CMK (cell line): ENCODE measurements around the gene C19orf38.
A peak's percentile ranks its signal among the peaks of the same experiment; 100 is the strongest.
"Not testable (repeated sequence)": the region's sequence is repeated elsewhere in the genome, so short reads cannot be mapped to it uniquely, and the experiment has no call there.

Experiments used
- DNase-seq: peaks from one replicate; pipeline ENCODE4 v3.0.0-alpha.2; 2010; ENCODE audit warnings: low read depth

Gene C19orf38

DNA sequence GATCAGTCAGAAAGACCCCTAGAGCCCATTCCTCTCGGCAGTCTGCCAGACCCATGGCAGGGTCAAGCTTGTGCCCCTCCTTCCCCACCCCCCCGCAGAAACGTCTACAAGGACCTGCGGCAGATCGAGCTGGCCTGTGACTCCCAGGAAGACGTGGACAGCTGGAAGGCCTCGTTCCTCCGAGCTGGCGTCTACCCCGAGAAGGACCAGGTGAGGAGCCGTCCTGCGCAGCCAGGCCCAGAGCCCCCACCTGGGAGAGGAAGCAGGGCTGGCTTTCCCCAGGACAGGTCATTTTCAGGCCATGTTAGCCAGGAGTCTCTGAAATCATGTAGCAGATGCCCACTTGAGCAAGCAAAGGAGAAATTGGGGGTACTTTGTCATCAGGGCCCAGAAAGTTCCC lies 24.5 kb upstream of the C19orf38 start:
- DNase-seq: no peak

DNA sequence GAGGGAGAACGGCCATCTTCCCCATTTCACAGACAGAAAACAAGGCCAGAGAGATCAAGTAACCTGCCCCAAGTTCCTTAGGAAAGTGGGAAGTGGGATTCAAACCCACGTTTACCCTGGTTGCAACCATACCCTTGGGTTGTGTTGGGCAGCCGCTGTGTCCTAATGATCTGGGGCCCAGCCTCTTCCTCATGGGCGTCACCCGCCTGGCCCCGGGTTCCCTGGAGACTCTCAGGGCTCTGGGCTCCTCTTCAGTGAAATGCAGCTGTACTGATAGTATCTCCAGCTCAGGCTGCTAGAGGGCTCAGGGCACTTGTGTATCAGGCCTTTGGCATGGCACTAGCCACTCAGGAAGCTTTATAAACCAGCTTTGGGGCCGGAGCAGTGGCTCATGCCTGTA lies 22.0 kb upstream of the C19orf38 start:
- no peak for DNase-seq

DNA sequence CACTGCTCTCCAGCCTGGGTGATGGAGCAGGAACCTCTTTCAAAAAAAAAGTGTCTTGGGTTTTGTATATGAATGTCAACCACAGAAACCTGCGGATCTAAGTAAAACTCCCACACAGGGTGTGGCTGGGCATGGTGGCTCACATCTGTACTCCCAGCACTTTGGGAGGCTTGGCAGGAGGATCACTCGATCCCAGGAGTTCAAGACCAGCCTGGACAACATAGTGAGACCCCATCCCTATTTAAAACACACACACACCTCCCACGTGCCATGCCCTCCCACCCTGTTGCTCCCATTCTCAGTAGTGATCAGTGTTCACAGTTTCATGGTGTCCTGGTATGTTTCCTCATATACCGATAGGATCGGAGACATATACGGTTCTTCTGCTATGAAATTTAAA lies 21.4 kb upstream of the C19orf38 start:
- DNase-seq: no peak

DNA sequence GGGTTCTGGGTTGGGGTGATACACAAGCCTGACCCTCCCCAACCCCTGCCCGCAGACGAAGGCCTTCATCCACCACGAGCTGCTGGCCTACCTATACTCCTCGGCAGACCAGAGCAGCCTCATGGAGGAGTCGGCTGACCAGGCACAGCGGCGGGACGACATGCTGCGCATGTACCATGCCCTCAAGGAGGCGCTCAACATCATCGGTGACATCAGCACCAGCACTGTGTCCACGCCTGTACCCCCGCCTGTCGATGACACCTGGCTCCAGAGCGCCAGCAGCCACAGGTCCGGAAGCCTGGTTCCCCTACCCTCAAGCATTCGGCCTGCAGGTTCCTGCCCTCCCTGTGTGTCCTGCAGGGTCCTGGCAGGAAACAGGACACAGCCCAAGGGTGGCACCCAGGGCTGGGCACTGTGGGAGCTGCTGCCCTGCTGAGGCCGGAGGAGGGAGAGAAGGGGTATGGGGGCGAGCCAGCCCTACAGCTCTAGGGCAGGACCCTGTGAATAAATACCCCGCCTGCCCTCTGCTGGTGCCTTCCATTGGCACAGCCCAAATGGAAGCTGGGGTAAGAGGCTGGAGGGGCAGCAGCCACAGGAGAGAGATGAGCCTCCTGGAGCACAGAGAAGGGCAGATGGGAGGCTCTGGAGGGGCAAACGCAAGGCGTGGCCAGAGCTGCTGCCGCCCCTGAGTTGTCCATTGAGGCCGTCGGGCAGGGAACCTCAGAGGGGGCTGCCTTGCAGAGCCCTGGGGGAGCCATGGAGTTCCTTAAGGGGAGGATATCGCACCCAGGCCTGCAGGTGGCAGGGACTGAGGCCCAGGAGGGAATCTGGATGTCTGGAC lies 19.0 kb upstream of the C19orf38 start:
- no peak for DNase-seq

DNA sequence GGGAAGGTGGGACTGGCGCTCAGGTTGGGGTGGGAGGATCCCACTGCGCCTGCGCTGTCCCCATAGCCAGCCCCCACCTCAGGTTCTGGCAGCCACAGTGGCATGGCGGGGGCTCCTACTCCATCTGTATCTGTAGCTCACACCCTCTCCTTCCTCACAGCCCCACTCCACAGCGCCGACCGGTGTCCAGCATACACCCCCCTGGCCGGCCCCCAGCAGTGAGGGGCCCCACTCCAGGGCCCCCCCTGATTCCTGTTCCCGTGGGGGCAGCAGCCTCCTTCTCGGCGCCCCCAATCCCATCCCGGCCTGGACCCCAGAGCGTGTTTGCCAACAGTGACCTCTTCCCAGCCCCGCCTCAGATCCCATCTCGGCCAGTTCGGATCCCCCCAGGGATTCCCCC lies 18.2 kb upstream of the C19orf38 start:
- DNase-seq: no peak

DNA sequence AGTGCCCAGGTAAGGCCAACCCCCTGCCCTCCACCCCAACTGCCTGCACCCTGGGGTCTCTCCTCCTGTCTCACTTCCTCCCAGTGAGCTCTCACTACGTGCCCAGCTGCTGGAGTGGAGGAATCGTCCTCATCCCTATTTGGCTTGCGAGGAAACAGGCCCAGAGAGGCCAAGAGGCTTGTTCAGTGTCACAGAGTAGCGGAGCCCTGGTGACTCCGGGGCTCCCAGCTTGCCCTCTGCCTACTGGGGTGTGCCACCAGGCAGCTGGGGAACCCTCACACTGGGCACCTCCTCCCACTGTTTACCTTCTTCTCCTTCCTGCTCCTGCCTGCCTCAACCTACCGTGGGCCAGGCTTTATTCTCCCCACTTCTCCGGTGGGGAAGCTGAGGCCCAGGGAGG lies 17.8 kb upstream of the C19orf38 start:
- no peak for DNase-seq

DNA sequence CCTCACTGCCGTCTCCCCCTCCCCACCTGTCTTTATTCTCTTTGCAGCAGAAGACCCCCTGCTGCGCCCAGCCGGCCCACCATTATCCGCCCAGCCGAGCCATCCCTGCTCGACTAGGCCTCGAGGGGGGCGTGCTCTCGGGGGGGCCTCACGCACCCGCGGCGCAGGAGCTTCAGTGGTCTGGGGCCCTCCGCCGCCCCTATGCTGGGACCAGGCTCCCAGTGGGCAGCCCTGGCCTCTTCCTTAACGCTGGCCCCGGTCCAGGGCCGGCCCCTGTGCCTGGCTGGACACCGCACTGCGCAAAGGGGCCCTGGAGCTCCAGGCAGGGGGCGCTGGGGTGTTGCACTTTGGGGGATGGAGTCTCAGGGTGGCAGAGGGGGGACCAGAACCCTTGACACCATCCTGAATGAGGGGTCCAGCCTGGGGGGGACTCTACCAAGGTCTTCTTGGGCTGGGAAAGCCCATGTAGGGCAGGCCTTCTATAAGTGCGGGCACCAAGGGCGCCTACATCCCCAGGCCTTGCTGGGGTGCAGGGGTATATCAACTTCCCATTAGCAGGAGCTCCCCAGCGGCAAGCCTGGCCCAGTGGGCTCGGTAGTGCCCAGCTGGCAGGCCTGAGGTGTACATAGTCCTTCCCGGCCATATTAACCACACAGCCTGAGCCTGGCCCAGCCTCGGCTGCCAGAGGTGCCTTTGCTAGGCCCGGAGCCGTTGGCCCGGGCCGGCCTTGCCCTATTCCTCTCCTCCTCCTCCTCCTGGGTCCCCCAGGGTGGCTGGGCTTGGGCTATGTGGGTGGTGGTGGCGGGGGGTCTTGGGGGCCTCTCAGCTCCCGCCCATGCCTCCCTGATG lies 17.1 kb upstream of the C19orf38 start:
- no peak for DNase-seq

DNA sequence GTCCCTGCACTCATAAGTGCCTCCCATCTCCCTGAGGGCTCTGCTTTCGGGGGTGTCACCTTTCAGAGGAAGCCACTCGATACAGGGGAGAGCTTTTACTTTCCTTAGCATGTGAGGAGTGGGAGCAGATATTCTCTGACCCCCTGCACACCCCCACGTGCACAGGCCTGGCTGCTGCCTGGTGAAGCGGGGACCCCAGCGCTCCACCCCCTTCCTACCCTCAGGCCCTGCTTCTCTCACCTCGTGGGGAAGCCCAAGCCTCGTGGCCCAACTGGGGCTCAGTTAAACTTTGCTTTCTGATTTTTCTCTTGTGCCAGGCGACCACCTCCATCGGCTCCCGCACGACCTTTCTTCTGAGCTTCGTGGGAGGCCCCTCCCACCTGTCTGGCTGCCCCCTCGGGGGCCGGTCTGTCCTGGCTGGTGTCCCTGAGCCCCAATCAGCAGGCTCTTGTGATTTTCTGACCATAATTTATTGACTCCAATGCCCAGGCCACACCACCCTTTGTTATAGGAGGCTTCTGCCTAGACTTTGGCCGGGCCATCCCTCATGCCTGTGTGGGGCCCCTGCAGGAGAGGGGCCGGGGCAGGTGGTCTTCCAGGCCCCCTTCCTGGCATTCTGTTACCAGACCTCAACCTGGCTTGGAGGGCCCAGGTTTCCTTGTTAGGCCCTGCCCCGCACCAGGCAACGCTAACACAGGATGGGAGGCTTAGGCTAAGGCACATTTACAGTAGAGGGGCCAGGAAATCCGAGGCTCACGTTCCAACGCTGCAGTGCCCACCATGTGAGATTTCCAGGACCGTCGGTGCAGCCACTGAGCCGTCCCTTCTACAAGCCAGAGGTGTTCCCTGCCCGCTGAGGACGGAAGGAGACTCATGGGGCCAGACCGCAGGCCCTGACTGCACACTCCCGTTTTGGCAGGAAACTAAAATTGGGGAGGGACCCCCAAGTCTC lies 16.0 kb upstream of the C19orf38 start:
- no peak for DNase-seq

DNA sequence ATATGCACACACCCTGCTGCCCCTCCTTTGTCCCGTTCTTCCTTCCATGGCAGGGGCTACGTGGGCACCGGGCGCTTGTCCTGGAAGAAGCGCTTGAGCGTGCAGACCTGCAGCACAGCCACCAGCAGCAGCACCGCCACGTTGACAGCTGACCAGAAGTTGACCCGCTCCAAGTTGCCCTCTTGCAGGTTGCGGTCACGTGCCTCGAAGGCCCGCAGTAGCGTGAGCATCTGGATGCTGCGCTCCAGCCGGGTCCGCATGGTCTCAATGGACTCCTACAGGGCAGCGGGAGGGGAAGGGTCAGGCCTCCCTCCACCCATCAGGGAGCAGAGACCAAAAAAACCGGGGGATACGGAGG lies 15.3 kb upstream of the C19orf38 start:
- DNase-seq: no peak

DNA sequence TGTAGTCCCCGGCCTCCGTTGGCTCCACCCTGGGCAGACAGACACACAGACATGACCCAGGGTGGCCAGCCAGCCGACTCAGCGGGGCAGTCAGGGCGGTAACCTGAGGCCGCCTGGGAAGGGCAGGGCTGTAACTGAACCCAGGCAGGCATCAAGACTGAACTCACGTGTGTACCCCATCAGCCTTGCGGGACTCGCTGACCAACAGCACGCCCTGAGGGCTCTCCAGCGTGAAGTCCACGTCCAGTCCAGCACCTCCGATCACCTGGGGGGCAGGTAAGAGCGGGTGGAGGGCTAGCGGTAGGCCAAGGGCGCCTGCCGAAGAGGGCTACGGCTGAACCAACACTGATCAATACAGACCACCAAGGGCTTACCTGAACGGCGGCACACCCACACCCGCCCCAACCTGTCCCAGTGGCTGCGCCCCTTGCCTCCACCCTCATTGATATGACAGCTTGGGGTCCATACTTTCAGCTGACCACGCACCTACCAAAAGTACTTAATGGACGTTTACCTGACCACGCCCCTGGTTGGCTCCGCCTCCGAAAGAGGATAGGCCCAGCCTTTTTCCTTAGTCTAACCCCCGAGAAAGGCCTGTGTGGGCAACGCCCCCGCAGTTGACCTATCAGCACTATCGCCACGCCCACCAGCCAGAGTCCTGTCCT lies 13.0 kb upstream of the C19orf38 start:
- DNase-seq: no peak

DNA sequence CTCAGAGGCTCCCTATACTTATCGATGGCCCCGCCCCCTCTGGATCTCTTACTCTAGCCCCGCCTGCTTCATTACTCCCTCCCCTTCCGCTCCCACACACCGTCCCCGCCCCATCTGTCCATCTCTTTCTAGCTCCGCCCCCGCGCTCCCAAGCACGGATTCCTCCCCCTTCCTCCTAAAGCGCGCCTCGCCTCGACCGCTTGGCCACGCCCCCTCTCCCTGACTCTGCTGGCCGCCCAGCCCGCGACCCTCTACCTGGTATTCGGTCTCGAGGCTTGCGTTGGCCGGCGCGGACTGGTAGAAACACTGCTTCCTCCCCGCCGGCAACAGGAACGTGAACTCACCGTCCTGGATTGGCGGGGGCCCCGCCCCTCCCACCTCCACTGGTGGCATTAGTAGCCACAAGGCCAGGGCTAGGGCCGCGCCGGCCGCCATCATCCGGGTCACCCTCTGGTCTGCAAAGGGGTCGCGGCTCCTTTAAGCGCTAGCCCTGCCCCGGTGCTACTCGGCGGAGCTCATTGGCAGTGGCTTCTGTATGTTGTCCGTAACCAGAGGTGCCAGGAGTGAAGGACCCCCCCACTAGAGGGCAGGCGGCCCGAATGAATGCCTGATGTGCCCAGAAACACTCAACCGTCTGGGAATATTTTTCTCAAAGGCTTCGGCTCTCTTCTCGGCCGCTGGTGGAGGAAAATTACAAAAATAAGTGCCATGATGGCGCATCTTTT lies 12.3 kb upstream of the C19orf38 start, which contains the start of gene TMED1:
Gene TMED1, minus strand, starts transcription at position 459 of the 725 bp plus-strand sequence. Its CDS starts 21 bp downstream, at position 438.
- DNase-seq: peak; percentile 99

DNA sequence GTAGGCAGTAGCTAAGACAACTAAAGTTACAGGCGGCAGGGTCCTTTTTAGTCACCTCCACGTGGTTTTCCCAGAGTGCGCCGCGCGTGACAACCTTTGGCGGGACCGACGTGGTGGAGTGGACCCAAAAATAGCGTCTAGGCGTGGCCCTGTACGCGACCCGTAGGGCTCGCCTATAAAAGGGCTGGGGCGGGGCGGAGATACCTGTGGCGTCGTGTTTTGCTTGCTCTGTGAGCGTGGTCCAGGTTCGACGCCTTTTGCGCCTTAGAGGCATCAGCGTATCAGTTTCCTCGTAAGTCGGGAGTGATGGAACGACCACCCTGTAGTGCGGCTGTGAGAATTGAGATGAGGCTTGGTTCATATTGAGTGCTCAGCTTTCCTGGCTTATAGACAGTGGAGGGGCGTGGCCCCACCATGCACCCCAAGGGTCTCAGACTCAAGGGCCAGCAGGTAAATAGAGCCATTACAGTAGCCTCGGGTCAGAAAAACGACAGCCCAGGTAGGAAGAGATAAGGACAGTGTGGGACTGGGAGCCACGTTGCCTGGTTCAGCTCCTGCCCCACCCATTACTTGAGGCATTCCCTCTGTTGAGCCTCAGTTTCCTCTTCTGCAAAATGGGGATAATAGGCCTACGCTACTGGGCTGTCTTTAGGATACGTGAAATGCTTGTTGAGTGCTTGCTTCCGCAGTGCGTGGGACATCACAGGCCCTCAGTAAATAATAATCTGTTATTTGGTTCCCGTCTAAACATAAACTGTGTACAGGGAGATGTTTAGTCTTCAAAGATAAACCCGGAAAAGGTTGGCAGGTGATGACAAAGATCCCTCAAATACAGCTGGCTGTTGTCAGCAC lies 11.5 kb upstream of the C19orf38 start:
- DNase-seq: peak; percentile 91

DNA sequence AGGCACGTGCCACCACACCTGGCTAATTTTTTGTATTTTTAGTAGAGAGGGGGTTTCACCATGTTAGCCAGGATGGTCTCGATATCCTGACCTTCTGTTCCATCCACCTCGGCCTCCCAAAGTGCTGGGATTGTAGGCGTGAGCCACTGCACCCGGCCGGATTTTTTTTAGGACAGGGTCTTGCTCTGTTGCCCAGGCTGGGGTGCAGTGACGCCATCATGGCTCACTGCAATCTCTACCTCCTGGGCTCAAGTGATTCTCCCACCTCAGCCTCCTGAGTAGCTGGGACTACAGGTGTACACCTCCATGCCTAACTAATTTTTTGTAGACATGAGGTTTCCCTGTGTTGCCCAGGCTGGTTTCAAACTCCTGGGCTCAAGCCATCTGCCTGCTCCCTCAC lies 10.6 kb upstream of the C19orf38 start:
- DNase-seq: not testable (repeated sequence)

DNA sequence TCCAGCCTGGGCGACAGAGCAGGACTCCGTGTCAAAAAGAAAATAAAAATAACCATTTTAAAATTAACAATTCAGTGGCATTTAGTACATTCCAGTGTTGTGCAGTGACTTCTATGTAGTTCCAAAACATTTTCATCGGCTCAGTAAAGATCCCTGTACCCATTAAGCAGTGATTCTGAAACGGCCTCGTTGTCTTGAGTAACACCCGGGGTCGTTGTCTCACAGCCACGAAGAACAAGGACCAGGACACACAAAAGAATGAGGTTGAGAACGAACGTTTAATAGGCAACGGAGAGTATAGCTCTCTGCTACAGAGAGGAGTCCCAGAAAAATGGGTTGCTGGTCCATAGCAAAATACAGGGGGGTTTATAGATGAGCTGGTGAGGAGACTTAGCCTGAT lies 9.8 kb upstream of the C19orf38 start:
- no peak for DNase-seq

DNA sequence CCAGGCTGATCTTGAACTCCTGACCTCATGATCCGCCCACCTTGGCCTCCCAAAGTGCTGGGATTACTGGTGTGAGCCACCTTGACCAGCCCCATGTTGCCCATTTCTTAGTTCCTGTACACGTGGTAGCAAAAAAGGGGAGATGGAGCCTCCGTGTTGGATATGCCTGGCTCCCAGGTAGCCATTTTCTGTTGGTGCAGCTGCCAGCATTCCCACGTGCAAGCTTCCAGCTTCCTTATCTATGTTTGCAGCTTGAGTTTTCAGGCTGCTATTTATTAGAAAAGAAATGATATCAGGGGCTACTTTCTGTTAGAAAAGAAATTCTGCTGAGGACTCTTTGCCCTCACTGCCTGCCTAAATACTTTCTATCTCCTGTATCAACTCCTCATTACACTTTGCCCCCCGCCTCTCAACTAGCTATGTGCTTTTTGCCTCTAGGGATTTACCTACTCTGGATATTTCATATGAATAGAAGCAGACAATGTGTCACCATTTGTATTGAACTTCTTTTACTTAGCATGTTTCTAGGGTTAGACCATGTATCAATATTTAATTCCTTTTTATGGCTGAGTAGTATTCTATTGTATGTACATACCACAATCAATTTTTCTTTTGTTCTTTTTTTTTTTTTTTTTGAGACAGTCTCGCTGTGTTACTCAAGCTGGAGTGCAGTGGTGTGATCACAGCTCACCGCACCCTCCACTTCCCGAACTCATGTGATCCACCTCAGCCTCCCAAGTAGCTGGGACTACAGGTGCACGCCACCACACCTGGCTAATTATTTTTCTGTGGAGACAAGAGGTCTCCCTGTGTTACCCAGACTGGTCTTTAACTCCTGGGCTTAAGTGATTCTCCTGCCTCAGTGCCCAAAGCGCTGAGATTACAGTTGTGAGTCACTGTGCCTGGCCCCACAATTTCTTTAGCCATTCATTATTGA lies 8.8 kb upstream of the C19orf38 start:
- no peak for DNase-seq

DNA sequence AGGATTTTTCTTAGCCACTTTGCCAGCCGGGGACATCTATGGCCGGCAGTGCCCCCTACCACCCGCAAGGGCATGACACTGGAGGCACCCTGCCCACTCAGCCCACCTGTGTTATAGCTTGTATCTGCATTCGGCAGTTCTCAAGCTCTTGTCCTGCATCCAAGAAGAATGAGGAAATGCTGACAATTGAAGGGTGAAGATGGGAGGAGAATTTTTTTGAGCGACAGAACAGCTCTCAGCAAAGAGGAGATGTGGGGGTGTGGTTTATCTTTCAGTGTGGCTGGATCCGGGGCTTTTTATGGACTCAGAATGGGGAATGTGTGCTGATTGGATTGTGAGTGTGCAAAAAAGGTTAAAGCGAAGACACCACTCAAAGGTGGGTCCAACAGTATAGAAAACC lies 5.4 kb upstream of the C19orf38 start:
- no peak for DNase-seq

DNA sequence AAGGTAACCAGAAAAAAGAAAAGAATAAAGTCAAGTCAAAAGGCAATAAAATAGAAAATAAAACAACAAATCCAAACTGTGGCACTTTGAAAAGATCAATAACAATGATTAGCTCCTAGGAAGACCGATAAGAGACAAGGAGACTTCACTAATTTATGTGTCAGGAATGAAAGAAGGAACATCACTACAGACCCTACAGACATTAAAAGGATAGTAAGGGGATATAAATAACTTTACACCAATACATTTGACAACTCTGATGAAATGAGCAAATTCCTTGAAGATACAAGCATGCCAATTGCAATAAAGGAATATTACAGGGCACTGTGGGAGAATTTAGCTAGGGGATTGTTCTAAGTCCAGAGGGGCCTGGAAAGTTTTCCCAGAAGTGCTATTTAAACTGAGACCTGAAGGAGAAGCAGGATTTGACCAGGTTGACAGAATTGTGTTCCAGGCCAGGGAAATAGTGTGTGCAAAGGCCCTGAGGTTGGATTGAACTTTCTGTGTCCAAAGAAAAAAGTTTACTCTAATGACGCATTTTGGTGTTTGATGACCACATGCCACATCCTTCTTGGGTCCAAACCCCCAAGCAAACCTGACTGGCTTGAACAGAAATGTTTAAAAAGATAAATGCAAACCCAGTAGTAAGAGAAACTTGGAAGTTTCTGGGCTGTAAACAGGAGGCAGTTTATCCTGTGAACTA lies 1.6 kb upstream of the C19orf38 start:
- no peak for DNase-seq

DNA sequence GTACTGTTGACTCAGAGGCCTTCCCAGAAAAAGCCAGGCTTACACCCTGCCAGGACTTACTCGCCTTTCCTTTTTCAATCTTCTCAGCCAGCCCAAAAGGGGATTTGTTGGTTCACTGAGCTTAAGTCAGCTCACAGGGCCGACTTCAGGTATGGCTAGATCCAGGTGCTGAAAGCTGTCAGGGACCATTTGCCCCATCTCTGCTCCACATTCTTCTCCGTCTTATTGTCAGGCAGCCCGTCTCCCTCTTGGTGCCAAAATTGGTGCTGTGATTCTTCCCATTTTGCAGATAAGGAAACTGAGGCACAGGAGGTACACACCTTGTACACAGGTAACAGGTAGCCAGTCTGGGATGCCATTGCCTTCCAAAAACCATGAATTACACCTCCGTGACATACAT lies 2.4 kb downstream of the C19orf38 start:
- no peak for DNase-seq
